ENCODE data around the gene MAN1A1.

Gene MAN1A1

GRCh38 chr6:119200512-119201175 is 148.9 kb downstream of the MAN1A1 start:
- no peak overlapping the region for H3K4me2 ChIP-seq (ENCODE audit: low read depth, low read length, poor library complexity, severe bottlenecking)
- H3K36me3 ChIP-seq (ENCODE audit: low read length): no peaks in the 10 kb centered on the region
- H3K79me2 ChIP-seq (ENCODE audit: insufficient read depth, low read length): no peaks in the 10 kb centered on the region
- H3K9ac ChIP-seq (ENCODE audit: low read length): no peak overlapping the region
- no peak overlapping the region for H3K4me3 ChIP-seq (ENCODE audit: insufficient read depth, low read length, poor library complexity, severe bottlenecking)
- H3K9me2 ChIP-seq (replicated peaks; ENCODE audit: insufficient read depth, low read length): no peaks in the 10 kb centered on the region
- no peak overlapping the region for H3K27ac ChIP-seq (ENCODE audit: low read depth, low read length)
- no peaks in the 10 kb centered on the region for H3F3A ChIP-seq (ENCODE audit: insufficient read depth)
- H4K20me1 ChIP-seq (ENCODE audit: low read depth, low read length): no peaks in the 10 kb centered on the region
- no peaks in the 10 kb centered on the region for H3K9me3 ChIP-seq (ENCODE audit: insufficient read depth, low read length)
- no peak for TF ChIP-seq EZH2phosphoT487 (conservative IDR thresholded peaks at IDR 0.05; ENCODE audit: low read length)
- TF ChIP-seq CTCF (IDR thresholded peaks at IDR 0.05; ENCODE audit: insufficient read depth, low read length, poor library complexity, severe bottlenecking): no peak
- H2AFZ ChIP-seq (ENCODE audit: low read depth, low read length, severe bottlenecking): no peak overlapping the region
- no peaks in the 10 kb centered on the region for H3K27me3 ChIP-seq (ENCODE audit: low read length)

- no peak for TF ChIP-seq CTCF (IDR thresholded peaks at IDR 0.05; ENCODE audit: insufficient read depth, low read length, poor library complexity, severe bottlenecking)
- no peak for TF ChIP-seq EZH2phosphoT487 (conservative IDR thresholded peaks at IDR 0.05; ENCODE audit: low read length)
- H3K4me3 ChIP-seq (ENCODE audit: insufficient read depth, low read length, poor library complexity, severe bottlenecking): no peak overlapping the region
- no peaks in the 10 kb centered on the region for H3K9me3 ChIP-seq (ENCODE audit: insufficient read depth, low read length)
- H3F3A ChIP-seq (ENCODE audit: insufficient read depth): no peaks in the 10 kb centered on the region
- no peaks in the 10 kb centered on the region for H3K79me2 ChIP-seq (ENCODE audit: insufficient read depth, low read length)
- no peak overlapping the region for H2AFZ ChIP-seq (ENCODE audit: low read depth, low read length, severe bottlenecking)
- no peaks in the 10 kb centered on the region for H4K20me1 ChIP-seq (ENCODE audit: low read depth, low read length)
- no peaks in the 10 kb centered on the region for H3K9me2 ChIP-seq (replicated peaks; ENCODE audit: insufficient read depth, low read length)
- H3K9ac ChIP-seq (ENCODE audit: low read length): no peak overlapping the region
- no peaks in the 10 kb centered on the region for H3K36me3 ChIP-seq (ENCODE audit: low read length)
- H3K27me3 ChIP-seq (ENCODE audit: low read length): no peaks in the 10 kb centered on the region
- H3K27ac ChIP-seq (ENCODE audit: low read depth, low read length): no peak overlapping the region
- H3K4me2 ChIP-seq (ENCODE audit: low read depth, low read length, poor library complexity, severe bottlenecking): no peak overlapping the region
These were observed 152.3 kb downstream of the MAN1A1 start for GRCh38 chr6:119197271-119197670.

GRCh38 chr6:119196715-119197114 is 152.8 kb downstream of the MAN1A1 start:
- Histone ChIP-seq H3K9ac (ENCODE audit: low read length) (no peak overlapping the region), H2AFZ (ENCODE audit: low read depth, low read length, severe bottlenecking) (no peak overlapping the region), H4K20me1 (ENCODE audit: low read depth, low read length) (no peaks in the 10 kb centered on the region), H3K4me3 (ENCODE audit: insufficient read depth, low read length, poor library complexity, severe bottlenecking) (no peak overlapping the region), H3K79me2 (ENCODE audit: insufficient read depth, low read length) (no peaks in the 10 kb centered on the region), H3K4me2 (ENCODE audit: low read depth, low read length, poor library complexity, severe bottlenecking) (no peak overlapping the region), H3K36me3 (ENCODE audit: low read length) (no peaks in the 10 kb centered on the region), H3K9me2 (replicated peaks; ENCODE audit: insufficient read depth, low read length) (no peaks in the 10 kb centered on the region), H3K27me3 (ENCODE audit: low read length) (no peaks in the 10 kb centered on the region), H3F3A (ENCODE audit: insufficient read depth) (no peaks in the 10 kb centered on the region), H3K9me3 (ENCODE audit: insufficient read depth, low read length) (no peaks in the 10 kb centered on the region), H3K27ac (ENCODE audit: low read depth, low read length) (no peak overlapping the region)
- TF ChIP-seq EZH2phosphoT487 (conservative IDR thresholded peaks at IDR 0.05; ENCODE audit: low read length): no peak
- no peak for TF ChIP-seq CTCF (IDR thresholded peaks at IDR 0.05; ENCODE audit: insufficient read depth, low read length, poor library complexity, severe bottlenecking)

All from SU-DHL-6 (cell line).